Measurements from ENCODE around the gene CLDN19.

DNA sequence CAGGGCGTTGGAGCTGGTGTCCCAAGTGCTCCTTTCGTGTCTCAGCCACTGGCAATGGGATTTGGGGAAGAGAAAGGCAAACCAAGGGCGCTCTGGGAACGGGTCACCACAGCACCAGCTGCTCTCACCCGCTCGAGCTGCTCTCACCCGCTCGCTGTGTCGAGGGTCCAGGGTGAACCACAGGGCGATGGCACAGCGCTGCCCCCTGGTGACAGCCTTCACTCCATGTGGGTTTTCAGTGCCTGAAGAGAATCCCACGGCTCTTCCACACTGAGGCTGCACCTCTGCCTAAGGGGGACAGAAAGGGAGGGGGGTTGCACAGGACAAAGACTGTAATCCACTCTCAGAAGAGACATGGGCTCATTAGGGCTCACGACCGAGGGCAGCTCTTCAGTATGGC is 7.1 kb upstream of the CLDN19 start:
- TF ChIP-seq, protein P1, sequence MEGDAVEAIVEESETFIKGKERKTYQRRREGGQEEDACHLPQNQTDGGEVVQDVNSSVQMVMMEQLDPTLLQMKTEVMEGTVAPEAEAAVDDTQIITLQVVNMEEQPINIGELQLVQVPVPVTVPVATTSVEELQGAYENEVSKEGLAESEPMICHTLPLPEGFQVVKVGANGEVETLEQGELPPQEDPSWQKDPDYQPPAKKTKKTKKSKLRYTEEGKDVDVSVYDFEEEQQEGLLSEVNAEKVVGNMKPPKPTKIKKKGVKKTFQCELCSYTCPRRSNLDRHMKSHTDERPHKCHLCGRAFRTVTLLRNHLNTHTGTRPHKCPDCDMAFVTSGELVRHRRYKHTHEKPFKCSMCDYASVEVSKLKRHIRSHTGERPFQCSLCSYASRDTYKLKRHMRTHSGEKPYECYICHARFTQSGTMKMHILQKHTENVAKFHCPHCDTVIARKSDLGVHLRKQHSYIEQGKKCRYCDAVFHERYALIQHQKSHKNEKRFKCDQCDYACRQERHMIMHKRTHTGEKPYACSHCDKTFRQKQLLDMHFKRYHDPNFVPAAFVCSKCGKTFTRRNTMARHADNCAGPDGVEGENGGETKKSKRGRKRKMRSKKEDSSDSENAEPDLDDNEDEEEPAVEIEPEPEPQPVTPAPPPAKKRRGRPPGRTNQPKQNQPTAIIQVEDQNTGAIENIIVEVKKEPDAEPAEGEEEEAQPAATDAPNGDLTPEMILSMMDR (IDR thresholded peaks at IDR 0.05; ENCODE audit: low read depth, low read length, missing input control): peak; percentile 40
- no peak for TF ChIP-seq EGR1 (IDR thresholded peaks at IDR 0.05; ENCODE audit: low read depth in 2 of 2)

All from liver (tissue), 3 donors.